ENCODE data around the gene ADSL. TPM values are rescaled to one million over a fixed set of nuclear protein-coding genes. Genes with fewer than 3 reads are reported as not detected.

The ADSL gene
- total and polyA plus RNA-seq, 2 of the 8 experiments (the other 6 are each of a cell fraction or from before 2014, with no cell fraction given), result 197 to 218 TPM

DNA sequence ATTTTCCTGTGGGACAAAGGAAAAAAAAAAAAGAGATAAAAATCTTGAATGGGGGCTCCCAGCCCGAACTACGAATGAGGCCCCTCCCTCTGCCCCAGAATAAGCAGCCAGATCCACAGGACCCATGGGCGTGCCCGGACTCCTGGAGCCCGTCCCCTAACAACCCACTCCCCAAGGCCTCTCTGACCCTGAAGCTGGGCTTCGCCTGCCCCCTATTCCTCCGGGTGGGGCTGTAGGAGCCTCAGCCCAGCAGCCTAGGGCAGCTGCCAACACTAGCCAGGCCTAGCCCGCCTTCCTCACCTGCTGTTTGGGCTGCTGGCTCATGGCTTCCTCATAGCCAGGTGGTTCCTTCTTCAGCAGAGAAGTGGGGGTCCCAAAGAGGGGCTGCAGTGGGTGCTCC lies 70.7 kb downstream of the ADSL start:
- Histone ChIP-seq H2BK12ac (ENCODE audit: low read depth, low read length) (no peak overlapping the region), H3K23ac (ENCODE audit: insufficient read length) (no peak overlapping the region), H4K91ac (replicated peaks; ENCODE audit: insufficient read length, low read length) (no peak overlapping the region), H3K56ac (replicated peaks; ENCODE audit: insufficient read length, low read depth, low read length) (no peak overlapping the region), H3K4me2 (ENCODE audit: insufficient read depth in 1 of 2, low read depth in 2 of 2, low read length in 2 of 2) (no peak overlapping the region), H3K14ac (ENCODE audit: insufficient read length) (no peak overlapping the region), H3K27ac (ENCODE audit: low read depth, low read length) (no peak overlapping the region), H3K79me1 (ENCODE audit: low read depth, low read length) (no peaks in the 10 kb centered on the region), H3K9ac (replicated peaks in 1 of 4; ENCODE audit: extremely low read depth in 1 of 4, low read depth in 3 of 4, low read length in 3 of 4) (no peak overlapping the region), H4K5ac (ENCODE audit: insufficient read length, low read depth, low read length) (no peak overlapping the region), H3K27me3 (replicated peaks in 1 of 4; ENCODE audit: control insufficient read depth in 3 of 4, extremely low read depth in 1 of 4, insufficient read depth in 3 of 4, low read length in 3 of 4) (no peaks in the 10 kb centered on the region), H2AFZ (ENCODE audit: low read length) (no peak overlapping the region), H2AK5ac (ENCODE audit: low read depth, low read length) (no peak overlapping the region), H3K4ac (replicated peaks; ENCODE audit: insufficient read length, low read depth, low read length) (no peak overlapping the region), H4K8ac (ENCODE audit: extremely low read depth, insufficient read depth, low read length) (0 out of 2 replicates have a peak overlapping the region, but pooled peaks have one; percentile 40), H3K23me2 (ENCODE audit: low read depth, low read length) (no peaks in the 10 kb centered on the region), H3K4me3 (ENCODE audit: extremely low read depth in 1 of 4, insufficient read depth in 2 of 4, low read depth in 3 of 4, low read length in 4 of 4) (no peak overlapping the region), H3K79me2 (ENCODE audit: control insufficient read depth in 1 of 2, insufficient read depth in 2 of 2, low read length in 2 of 2) (no peaks in the 10 kb centered on the region), H3K4me1 (replicated peaks in 1 of 4; ENCODE audit: control insufficient read depth in 3 of 4, insufficient read depth in 4 of 4, low read length in 3 of 4) (no peaks in the 10 kb centered on the region; a peak in 1 of 7 replicates), H2BK120ac (replicated peaks; ENCODE audit: low read depth, low read length) (no peak overlapping the region), H3K36me3 (ENCODE audit: control insufficient read depth in 2 of 4, insufficient read depth in 4 of 4, low read length in 3 of 4) (peaks cover 7 to 22% (median 14%) of the 10 kb centered on the region in 4 experiments; a peak in 6 of 8 replicates), H4K20me1 (replicated peaks in 1 of 2; ENCODE audit: control insufficient read depth in 1 of 2, insufficient read depth in 2 of 2, low read length in 2 of 2) (peaks cover 0 to 3% of the 10 kb centered on the region in 2 experiments), H3K18ac (ENCODE audit: extremely low read depth, low read length) (no peak overlapping the region), H2BK5ac (ENCODE audit: low read depth, low read length) (no peak overlapping the region; the same call in 1 of the 2 replicates), H2BK20ac (ENCODE audit: low read length) (no peak overlapping the region), H2BK15ac (ENCODE audit: low read length) (no peak overlapping the region), H3K9me3 (ENCODE audit: insufficient read depth in 2 of 2, low read depth in 1 of 2, low read length in 1 of 2) (no peaks in the 10 kb centered on the region)
- WGBS, 2 experiments (ENCODE audit: extremely low coverage in 1 of 2, insufficient coverage in 1 of 2, insufficient read length in 1 of 2, insufficient replicate concordance in 2 of 2, low coverage in 1 of 2, low lambda C conversion rate in 2 of 2, missing lambda C conversion rate in 1 of 2), result 95% methylated on average over 6 of the region's 8 CpGs; no CpG with 5 or more reads in 1 of the 2 experiments
- FAIRE-seq (no peak), DNase-seq (ENCODE audit: low read depth in 1 of 2, low spot score in 2 of 2) (no peak)
- CTCF ChIA-PET (ENCODE audit: partially characterized antibody), result interaction anchor here (0.6 to 1.0 kb wide), 5 partner anchors 13 to 1121 kb away, joined by 3 to 5 read pairs (median 3); no protein-coding TSS in a partner anchor
- POLR2A ChIA-PET (ENCODE audit: partially characterized antibody), result interaction anchor here (2.0 kb wide), 1 partner anchor 9 kb away, joined by 8 read pairs; no protein-coding TSS in a partner anchor
- TF ChIP-seq POU5F1 (IDR thresholded peaks at IDR 0.05; ENCODE audit: low read depth, low read length) (no peak), TAF1 (IDR thresholded peaks at IDR 0.05; ENCODE audit: low read depth, low read length) (no peak), YY1 (IDR thresholded peaks at IDR 0.05; ENCODE audit: low read depth, low read length) (no peak), SAP30 (IDR thresholded peaks at IDR 0.05; ENCODE audit: insufficient read depth, insufficient replicate concordance, low read length) (no peak), CEBPB (IDR thresholded peaks at IDR 0.05; ENCODE audit: low read depth, low read length) (no peak), KDM5A (IDR thresholded peaks at IDR 0.05; ENCODE audit: low read length) (no peak), RFX5 (IDR thresholded peaks at IDR 0.05; ENCODE audit: borderline replicate concordance, low read depth, low read length) (no peak), TEAD4 (IDR thresholded peaks at IDR 0.05; ENCODE audit: low read depth, low read length) (no peak), PHF8 (conservative IDR thresholded peaks at IDR 0.05; ENCODE audit: low read depth, low read length) (no peak), BCL11A (IDR thresholded peaks at IDR 0.05; ENCODE audit: low read depth in 2 of 2, low read length in 2 of 2) (no peak), ASH2L (IDR thresholded peaks at IDR 0.05; ENCODE audit: low read length) (no peak), CBX8 (IDR thresholded peaks at IDR 0.05; ENCODE audit: borderline replicate concordance, low read depth, low read length) (no peak), TCF12 (IDR thresholded peaks at IDR 0.05; ENCODE audit: low read depth, low read length) (no peak), EGR1 (IDR thresholded peaks at IDR 0.05; ENCODE audit: borderline replicate concordance, low read depth, low read length) (no peak), HDAC2 (IDR thresholded peaks at IDR 0.05; ENCODE audit: borderline replicate concordance in 1 of 2, low read depth in 2 of 2, low read length in 2 of 2) (no peak)

Data from H1 (cell line).